HEK293T (cell line): ENCODE measurements around the gene DYNLRB1.

Experiments
- BHLHE40 ChIP-seq: fragments of 450-650 bp; IDR thresholded peaks from 2 replicates; pipeline ENCODE4 v1.6.1; 2016; ENCODE audit warnings: mild to moderate bottlenecking, moderate library complexity, borderline replicate concordance
- FOXA1 ChIP-seq: fragments of 450-650 bp; IDR thresholded peaks from 2 replicates; pipeline ENCODE4 v1.6.1; 2016; ENCODE audit warnings: mild to moderate bottlenecking
- FOXK2 ChIP-seq: fragments of 450-650 bp; IDR thresholded peaks from 2 replicates; pipeline ENCODE4 v1.6.1; 2016; ENCODE audit warnings: mild to moderate bottlenecking
- HDGF ChIP-seq: fragments of 450-650 bp; IDR thresholded peaks from 2 replicates; pipeline ENCODE4 v1.6.1; 2017; ENCODE audit warnings: antibody characterized with exemption, borderline replicate concordance
- SP1 ChIP-seq: fragments of 450-650 bp; IDR thresholded peaks from 2 replicates; pipeline ENCODE4 v1.6.1; 2017
- SUZ12 ChIP-seq: fragments of 450-650 bp; IDR thresholded peaks from 2 replicates; pipeline ENCODE4 v1.6.1; 2016; ENCODE audit warnings: mild to moderate bottlenecking
- ZNF384 ChIP-seq: fragments of 450-650 bp; IDR thresholded peaks from 2 replicates; pipeline ENCODE4 v1.6.1; 2016

DNA sequence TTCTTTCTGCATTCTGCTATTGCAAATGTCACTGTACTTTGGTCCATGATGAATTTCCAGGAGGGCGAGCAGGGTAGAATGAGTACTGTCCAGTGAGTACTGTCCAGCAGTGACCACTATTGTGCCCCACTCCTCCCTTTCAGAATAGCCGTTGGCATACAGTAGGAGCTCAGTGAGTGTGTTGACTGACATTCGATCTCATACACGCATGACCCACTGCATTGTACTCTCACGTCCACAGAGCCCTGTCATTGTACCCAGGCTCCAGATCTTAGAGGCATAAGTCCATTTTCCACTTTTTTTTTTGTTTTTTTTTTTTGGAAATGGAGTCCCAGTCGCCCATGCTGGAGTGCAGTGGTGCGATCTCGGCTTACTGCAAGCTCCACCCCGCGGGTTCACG is 8.2 kb downstream of the DYNLRB1 start:
- TF ChIP-seq FOXK2 (no peak), ZNF384 (no peak), SP1 (no peak), SUZ12 (no peak), BHLHE40 (no peak), FOXA1 (no peak), HDGF (no peak)
